NCI-H526 (cell line): ENCODE results near the gene FMO2.
A peak's percentile ranks its signal among the peaks of the same experiment; 100 is the strongest.

Source experiments
- DNase-seq, 2 experiments: peaks; one replicate each; lab custom pipeline; 2025; lab: John Stamatoyannopoulos, UW

Gene FMO2, protein sequence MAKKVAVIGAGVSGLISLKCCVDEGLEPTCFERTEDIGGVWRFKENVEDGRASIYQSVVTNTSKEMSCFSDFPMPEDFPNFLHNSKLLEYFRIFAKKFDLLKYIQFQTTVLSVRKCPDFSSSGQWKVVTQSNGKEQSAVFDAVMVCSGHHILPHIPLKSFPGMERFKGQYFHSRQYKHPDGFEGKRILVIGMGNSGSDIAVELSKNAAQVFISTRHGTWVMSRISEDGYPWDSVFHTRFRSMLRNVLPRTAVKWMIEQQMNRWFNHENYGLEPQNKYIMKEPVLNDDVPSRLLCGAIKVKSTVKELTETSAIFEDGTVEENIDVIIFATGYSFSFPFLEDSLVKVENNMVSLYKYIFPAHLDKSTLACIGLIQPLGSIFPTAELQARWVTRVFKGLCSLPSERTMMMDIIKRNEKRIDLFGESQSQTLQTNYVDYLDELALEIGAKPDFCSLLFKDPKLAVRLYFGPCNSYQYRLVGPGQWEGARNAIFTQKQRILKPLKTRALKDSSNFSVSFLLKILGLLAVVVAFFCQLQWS

DNA sequence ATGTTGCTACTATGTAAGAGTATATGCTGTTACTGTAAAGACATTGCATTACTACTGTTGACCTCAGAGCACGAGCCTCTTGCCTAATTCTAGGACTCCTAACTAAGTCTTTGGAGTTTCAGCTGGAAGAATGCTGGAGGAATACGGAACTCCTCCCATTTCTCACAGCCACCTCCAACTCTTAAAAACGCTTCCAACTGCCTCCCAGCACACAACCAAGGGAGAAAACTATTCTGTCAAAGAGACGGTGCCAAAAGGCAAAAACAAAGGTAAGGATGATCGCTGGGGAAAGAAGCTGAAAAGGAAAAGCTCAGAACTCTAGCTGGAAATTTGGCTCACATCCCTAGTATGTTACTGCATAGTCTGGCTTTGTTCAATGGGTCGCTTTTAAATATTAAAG lies at the start of gene FMO2:
TSS of gene FMO2 (plus strand) at position 210 of the 400 bp plus-strand sequence. CDS start 414 bp downstream, outside the sequence.
- no peak for DNase-seq

- peak; percentile 70 to 74 for DNase-seq
Measured at GRCh38 chr1:171137580-171137979, 47.5 kb upstream of the FMO2 start.

DNA sequence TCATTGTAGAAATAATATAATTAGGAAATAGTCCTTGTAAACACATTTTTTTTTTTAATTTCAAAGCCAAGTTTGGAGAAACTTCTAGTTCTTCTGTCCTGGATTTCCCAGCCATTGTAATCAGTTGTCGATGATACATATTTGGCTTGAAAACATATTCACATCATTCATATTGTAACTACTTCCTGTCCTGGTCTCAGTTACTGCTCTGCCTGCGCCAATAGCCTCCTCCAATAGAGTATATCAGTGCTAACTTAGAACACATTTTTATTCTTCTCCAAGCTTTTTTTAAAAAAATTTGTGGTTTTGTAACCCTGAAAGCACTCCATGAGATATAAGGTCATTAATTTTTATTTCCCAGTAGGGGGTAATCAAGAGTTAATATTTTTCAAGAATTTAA lies 46.1 kb upstream of the FMO2 start:
- no peak for DNase-seq

DNA sequence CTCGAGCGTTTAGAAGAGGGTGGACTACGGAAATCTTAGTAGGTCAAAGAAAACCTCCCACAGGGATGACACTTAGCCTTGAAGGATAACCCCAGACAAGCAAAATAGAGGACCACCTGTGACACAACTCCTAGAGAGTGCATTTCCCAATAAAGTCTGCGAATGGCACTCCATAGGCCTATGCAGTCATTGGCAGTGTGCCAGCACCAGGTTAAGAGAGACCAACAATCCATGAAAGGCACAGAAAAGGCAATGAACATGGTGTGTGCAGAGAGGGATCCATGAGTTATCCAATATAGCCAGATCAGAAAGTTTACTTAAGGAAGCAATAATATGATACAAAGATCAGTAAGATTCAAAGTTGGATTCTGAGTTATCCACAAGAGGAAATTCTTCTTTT lies 45.2 kb upstream of the FMO2 start:
- no peak for DNase-seq

- DNase-seq = no peak
Measured at GRCh38 chr1:171140401-171140800, 44.7 kb upstream of the FMO2 start.

DNA sequence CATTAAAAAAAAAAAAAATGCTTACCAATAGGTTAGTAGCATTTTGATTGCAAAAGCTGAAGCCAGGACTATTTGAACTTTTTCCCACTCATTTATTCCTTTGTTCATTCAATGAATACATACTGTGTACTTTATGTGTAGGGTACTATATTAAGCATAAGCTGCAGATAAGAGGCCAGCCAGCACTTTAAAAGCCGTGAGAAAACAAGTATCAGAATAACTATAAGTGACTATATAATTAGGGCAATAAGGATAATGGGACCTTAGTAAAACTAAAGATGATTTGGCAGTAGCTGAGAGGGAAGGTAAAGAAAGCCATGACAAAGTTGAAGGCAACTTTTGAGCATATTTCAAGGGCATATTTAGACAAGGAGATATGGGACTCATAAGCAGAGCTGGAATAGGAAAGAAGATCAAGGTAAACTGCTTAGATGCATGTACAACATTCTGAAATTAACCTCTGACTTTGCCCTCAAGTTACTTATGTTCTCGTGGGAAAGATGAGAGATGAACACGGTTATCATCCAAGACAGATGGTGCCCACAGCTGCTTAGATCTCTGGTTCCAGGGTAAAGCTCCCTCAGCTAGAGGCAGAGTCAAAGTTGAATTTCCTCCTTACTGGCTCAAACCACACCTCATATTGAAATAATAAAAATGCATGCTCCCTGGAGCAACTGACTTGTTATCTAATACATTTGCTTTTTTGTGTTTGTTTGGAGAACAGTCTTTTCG lies 44.0 kb upstream of the FMO2 start:
- DNase-seq = no peak

DNA sequence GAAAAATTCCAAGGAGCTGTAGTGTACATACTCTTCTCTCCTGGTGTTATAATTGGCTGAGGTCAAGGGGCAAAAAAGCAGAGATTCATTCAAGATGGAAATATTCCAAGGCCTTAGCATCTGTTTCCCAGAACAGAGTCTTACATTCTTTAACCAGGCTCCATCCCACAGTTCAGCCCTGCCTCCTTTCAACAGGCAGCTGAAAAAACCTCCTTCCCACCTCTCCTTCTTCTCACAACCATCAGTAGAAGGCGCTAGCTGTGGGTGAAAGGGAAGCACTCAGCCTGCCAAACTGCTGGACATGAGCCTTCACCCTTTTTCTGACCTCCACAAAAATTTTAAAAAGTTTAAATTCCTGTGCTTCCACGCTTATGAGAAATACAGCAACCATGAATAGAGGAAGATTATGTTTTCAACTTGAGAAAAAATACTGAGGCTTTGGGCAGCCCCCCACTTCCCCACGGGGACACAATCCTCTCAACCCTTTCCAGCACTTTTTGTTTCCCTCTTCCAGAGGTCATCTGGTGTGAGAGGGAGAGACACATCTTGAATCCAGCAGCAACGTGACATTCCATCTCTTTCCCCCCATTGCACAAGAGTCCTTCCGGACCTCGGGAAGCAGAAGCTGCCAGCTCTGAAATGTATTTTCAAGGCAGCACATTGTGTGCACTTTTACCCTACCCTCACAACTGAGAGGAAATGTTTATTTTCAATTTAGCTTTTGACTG lies 43.2 kb upstream of the FMO2 start:
- DNase-seq = no peak

DNA sequence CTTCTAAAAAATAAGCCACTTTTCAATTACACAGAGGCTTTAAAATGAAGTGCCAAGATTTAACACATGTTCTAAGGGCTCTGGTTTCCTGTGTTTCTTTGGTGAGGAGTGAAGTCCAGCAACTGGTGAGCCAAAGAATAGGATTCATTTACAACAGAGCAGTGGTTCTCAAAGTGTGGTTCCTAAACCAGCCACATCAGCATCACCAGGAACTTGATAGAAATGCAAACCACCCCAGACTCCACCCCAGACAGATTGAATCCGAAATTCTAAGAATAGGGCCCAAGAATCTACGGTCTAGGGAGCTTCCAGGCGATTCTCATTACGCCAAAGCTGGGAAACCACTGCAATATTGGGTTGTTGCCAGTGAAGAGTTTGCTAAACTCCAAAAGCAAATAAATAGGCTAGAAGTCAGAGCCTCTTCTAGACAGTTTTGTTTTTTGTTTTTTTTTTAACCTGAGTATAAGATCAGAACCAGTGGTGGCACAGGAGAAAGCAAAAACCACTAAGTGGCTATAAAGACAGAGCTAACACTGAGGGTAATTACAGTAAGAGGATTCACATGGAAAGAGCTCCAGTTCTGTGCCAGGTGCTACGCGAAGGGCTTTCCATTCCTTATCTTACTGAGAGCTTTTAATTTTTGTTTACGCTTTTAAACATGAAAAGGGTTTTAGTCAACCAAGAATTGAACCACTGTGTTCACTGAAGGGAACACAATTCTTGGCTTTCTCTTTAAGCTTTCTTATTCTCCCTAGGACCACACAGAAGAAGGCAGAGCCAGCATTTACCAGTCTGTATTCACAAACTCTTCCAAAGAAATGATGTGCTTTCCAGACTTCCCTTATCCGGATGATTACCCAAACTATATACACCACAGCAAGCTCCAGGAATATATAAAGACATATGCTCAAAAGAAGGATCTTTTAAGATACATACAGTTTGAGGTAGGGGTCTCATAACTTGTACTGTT lies 42.4 kb upstream of the FMO2 start:
- DNase-seq = no peak

DNA sequence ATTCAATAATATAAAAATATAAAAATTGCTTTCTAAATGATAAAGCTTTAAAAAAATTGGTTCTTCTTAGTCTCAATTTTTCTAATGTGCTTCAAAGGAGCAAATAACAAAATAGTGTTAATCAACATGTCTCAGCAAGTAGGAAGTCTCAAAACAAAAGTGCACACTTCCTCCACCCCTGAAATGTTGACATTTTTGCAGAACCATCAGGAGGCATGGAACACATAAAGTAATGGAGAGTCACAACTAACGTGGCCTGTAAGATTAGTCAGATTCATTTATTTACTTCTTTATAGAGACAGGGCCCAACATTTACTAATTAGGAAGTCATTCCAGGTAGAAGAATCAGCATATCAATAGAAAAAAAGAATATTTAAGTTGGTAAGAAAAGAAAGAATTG lies 34.9 kb upstream of the FMO2 start:
- no peak for DNase-seq

GRCh38 chr1:171152549-171152948 lies 32.6 kb upstream of the FMO2 start:
- DNase-seq = no peak

DNA sequence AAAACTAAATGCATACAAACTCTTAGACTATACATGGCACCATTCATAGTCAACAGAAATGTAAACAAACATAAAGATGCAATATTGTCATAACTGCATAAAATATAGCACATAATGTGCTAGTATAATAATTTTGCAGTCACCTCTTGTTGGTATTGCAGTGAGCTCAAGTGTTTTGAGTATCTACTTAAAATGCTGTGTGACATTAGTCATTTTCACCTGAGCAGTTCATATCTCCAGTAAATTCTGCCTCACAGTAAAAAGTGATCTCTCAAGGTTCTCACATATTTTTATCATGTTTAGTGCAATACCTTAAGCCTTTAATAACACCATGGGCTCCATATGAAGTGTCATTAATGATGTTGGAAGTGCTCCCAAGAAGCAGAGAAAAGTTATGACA lies 29.6 kb upstream of the FMO2 start:
- no peak for DNase-seq

GRCh38 chr1:171158096-171158495 lies 27.0 kb upstream of the FMO2 start:
- DNase-seq = peak in 1 of 2 experiments; percentile 26

DNA sequence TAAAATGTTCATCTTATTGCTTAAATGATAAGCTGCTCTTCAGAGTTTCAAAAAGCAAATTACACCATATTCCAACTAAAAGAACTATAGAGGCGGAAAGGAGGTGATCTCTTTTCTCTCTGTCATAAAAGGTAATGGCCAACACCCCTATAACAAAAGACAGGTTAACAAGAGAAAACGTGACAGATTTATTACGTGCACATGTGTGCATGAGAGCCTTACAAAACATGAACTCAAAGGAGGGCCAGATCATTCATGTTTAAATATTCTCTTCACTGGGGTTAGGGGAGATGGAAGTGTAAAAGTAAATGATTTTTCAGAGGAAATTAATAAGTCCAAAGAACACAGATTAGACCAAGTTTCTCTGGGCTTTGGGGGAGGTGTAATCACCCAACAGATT lies 26.5 kb upstream of the FMO2 start:
- no peak for DNase-seq

- no peak for DNase-seq
Measured at GRCh38 chr1:171159148-171159547, 26.0 kb upstream of the FMO2 start.

- no peak for DNase-seq
Measured at GRCh38 chr1:171160211-171160610, 24.9 kb upstream of the FMO2 start.

DNA sequence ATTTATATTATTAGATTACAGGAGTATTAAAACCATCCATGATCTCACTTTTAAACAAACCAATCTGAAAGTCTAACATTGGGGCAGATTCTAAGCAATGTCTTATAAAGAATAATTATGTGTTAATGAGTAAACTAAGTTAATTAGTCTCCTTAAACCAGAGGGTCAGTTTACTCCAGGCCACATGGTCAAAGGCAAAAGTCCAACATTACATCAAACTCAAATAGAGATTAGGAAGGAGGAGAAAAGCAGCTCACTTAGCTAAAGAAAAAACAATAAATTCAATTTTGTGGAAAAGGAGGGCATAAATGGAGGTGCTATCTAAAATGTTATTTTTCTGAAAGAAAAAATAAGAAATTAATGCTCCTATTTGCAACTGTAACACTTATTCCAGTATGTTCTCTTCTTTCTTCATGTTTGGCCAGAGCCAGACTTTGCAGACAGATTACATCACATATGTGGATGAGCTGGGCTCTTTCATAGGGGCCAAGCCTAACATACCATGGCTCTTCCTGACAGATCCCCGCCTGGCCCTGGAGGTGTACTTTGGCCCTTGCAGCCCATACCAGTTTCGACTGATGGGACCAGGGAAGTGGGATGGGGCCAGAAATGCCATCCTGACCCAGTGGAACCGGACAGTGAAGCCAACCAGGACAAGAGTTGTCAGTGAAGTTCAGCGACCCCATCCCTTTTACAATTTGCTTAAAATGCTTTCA lies 24.3 kb upstream of the FMO2 start:
- no peak for DNase-seq

GRCh38 chr1:171161431-171161830 lies 23.7 kb upstream of the FMO2 start:
- DNase-seq = no peak

- DNase-seq = no peak
Measured at GRCh38 chr1:171166361-171166760, 18.7 kb upstream of the FMO2 start.

DNA sequence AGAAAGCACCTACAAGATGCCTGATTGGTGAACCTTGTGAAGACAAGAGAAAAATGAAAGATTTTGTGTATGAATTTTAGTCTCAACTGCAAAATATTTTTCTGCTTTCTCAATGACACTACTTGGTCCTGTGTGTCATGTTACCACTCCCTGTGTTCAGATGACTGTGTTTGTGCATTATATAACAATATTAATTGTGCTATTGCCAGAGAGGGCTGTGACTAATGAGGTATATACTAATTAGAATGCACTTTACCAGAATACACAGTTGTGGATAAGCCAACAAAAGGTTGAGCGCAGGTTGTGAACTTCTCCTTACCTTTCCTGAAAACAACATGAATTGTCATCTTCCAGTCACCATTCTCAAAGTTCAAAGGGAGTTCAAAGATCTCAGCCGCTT lies 17.3 kb upstream of the FMO2 start:
- DNase-seq = no peak

- no peak for DNase-seq
Measured at GRCh38 chr1:171172471-171172870, 12.6 kb upstream of the FMO2 start.

DNA sequence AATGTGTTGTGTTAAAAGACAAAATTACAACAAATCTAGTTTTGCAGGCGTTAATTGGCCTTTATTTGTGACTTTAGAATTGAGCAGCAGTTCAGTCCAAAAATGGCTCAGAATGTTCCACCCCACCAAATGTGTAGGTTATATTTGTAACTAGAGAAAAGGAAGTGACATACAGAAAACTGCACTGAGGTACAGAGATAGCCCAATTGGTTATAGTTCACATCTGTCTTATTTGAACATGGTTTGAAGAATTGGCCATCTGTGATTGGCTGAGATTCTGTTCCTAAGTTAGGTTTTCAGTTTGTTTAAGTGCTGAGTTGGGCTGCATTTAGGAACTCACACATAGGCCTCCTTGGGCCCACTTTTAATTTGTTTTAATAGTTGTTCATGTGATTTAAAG lies 12.0 kb upstream of the FMO2 start:
- DNase-seq = no peak
